Measurements from ENCODE around the gene RB1. TPM values are rescaled to one million over a fixed set of nuclear protein-coding genes. Genes with fewer than 3 reads are reported as not detected.

RB1 gene
- total RNA-seq, 1 experiment from 2014 or later, result 21.3 TPM

DNA sequence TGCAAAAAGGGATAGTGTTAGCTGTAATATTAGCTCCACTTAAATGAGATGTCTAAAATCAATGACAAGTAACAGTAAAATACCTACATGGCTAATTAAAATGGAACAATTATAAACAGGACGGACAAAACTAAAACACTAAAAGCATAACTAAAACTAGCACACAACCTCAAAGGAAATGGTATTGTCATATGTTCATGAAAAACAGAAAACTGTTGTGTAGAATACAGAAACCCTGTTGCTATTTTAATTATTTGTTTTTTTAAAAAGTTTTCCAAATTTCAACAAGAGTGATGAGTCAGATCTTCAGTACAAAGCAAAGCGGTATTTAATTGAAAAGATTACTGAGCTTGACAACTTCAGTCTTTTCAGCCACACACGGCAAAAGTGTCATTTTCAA lies 225.2 kb downstream of the RB1 start:
- DNase-seq (ENCODE audit: low spot score), result no peak

DNA sequence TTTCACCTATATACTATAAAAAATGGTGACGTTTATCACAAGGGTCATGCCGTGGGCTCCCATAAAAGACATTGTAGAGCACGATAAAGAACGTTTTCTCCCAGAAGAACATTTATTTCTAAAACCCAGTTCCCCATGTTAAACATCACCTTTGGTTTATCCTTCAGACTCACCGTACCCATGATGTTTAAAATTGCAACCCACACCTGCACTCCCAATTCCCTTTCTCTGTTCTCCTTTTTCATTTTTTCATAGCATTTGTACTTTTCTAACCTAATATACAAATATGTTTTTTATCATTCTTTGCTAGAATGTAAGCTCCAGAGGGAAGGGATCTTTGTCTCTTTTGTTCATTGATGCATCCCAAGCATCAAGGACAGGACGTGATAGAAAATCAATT lies 227.3 kb downstream of the RB1 start:
- DNase-seq (ENCODE audit: low spot score), result no peak

Small RNAs within 50 kb of the gene (small RNA-seq; reads per million reads assigned to genes)
- gene RF00017, result not detected

Other genes starting within 250 kb of the RB1 start
- gene MED4, start 208.6 kb upstream of the RB1 start, total RNA-seq (2014; rRNA removed; shearing (Covaris generic)), result 25.4 and 25.7 TPM in 2 replicates
- 175 and 177 TPM in 2 replicates for gene ITM2B, start 70.5 kb upstream of the RB1 start, total RNA-seq (2014; rRNA removed; shearing (Covaris generic))
- 3.4 and 4.8 TPM in 2 replicates for gene LPAR6, start 109.4 kb downstream of the RB1 start, total RNA-seq (2014; rRNA removed; shearing (Covaris generic))
- gene RCBTB2, start 229.3 kb downstream of the RB1 start, total RNA-seq (2014; rRNA removed; shearing (Covaris generic)), result 1.0 and 2.9 TPM in 2 replicates

Measured in HT-29 (cell line).